Stimulated activated CD8-positive, alpha-beta memory T cell treated with anti-CD3 and anti-CD28 coated beads, Interleukin-2, amount 100 ng/mL, for 48 hours (primary cell): ENCODE data around the gene RARRES2.
"Not testable (repeated sequence)": the region's sequence is repeated elsewhere in the genome, so short reads cannot be mapped to it uniquely, and the experiment has no call there.

Source experiments
- DNase-seq, 2 donors: peaks; one replicate each; pipeline ENCODE4 v3.0.0-alpha.2; 2020; ENCODE audit warnings: low read depth in 2 of 2

The RARRES2 gene

DNA sequence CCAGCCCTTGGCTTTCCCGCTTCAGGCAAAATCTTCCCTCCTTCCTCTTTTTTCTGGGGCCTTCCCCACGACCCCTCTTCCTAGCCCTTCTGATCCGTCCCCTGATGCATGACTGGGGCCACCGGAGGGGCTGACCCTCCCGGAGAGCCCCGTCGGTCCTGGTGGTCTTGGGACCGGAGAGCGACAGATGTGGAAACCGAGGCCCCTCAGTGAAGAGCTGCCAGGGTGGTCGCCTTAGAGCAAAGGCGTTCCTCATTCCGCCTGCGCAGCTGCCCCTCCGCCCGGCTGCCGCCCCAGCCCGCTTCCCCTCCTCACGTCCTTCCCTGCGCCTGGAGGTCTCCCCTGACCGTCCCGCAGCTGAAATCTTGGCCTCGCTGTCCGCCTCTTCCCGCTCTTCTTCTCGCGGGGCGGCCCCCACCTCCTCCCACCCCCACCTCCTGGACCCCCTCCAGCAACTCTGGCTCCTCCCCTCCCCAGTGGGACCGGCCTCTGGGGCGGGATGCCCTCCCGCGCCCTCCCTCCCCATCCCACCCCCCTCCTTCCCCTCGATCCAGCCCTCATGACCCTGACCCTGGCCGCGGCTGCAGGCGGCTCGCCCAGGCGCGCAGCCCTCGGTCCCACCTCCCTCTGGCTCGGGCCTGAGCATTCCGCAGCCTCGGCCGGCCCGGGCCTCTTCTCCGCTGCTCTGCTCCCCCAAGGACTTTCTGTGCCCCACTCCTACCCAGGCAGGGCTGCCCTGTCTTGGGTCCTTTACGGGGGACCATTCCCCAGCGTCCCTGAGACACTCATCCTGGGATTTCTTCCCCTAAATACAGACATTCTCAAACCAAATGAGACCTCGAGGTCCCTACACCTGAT is at the start of gene RARRES2:
Gene RARRES2 (minus strand): TSS at position 367 of the 858 bp plus-strand sequence. CDS start 1,020 bp downstream, outside the sequence.
- no peak for DNase-seq

DNA sequence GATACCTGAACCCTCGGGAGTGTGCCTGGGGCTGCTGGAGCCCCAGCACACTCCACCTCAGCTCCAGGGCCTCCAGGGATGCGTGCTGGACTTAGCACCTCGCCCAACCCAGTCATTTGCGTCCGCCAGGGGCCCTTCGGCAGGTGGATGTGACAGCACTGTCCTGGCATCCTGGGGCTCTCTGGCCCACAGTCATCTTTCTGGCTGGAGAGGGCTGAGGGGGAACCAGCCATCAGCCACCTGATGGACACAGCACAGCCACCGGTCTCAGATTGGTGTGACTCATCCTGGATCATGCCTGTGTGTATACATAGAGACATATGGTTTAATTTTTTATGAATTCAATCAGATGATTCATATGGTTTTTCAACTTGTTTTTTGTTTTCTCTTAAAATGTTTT is 48.8 kb upstream of the RARRES2 start:
- DNase-seq, result no peak

- DNase-seq, result no peak
Measured at GRCh38 chr7:150389532-150389816, 48.0 kb upstream of the RARRES2 start.

DNA sequence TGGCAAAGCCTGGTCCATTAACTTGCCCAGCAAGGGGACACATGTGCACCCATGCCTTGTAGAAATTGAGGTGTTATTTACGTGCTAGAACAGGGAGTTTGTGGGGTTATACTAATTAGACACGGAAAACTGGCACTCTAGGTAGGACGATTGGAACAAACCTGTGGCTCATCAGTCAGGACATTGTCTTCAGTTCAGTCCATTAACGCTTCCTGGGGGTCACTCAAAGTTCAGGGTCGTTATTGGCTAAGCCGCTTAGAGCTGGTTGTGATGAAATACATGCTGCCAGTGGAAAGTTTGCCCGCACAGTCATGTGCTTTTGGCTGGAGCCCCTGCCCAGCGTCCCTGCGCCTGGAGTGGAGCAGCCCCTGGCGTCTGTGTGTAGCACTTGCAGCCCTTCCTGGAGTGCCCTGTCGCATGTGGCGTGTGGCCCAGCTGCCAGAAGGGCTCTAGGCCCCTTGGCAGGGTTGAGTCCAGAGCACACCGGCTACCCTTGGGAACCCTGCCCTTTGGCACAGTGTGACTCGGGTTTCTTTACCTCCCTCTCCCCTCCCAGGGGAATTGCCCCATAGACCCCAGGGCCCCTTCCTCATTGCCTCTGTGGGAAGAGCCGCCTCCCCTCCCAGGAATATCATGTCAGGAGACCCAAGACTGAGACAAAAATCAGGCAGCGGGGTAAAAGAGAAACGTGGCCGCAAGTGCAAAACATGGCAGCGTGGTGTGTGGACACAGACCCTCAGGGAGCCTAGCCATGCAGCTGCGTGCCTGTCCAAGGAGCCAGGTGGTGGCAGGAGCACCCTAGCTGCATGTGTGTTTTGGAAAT is 47.5 kb upstream of the RARRES2 start:
- DNase-seq, result no peak

DNA sequence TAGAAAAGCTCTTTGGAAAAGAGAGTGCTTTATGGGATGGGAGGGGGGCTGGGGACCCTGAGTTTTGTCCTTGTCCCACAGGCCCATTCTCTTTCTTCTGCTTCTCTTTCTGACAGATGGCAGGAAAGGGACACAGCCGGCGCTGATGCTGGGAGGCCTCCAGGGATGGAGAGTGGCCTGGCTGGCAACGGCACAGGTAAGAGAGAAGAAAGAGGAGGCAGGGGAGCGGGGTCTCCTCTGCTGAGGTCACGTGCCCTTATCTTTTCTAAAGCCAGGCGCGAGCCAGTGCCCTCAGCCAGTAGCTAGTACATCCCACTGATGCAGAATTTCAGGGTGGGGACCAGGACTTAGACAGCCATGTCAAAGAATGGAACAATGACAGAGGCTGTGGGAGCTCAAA is 46.9 kb upstream of the RARRES2 start:
- no peak for DNase-seq

GRCh38 chr7:150385884-150386283 is 44.5 kb upstream of the RARRES2 start:
- not testable (repeated sequence) for DNase-seq

DNA sequence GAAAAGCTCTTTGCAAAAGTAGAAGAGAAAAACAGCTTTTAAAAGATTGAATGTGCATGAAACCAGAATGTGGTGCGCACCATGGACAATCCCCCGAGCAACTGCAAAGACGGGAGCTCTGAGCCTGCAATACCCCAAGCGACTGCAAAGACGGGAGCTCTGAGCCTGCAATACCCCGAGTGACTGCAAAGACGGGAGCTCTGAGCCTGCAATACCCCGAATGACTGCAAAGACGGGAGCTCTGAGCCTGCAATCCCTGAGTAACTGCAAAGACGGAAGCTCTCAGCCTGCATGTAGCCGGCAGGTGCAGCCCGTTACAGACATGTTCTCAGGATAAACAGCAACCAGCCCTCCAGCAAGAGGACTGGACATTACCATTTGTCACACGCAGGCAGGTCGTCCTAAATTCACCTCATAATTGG is 43.9 kb upstream of the RARRES2 start:
- DNase-seq, result no peak

DNA sequence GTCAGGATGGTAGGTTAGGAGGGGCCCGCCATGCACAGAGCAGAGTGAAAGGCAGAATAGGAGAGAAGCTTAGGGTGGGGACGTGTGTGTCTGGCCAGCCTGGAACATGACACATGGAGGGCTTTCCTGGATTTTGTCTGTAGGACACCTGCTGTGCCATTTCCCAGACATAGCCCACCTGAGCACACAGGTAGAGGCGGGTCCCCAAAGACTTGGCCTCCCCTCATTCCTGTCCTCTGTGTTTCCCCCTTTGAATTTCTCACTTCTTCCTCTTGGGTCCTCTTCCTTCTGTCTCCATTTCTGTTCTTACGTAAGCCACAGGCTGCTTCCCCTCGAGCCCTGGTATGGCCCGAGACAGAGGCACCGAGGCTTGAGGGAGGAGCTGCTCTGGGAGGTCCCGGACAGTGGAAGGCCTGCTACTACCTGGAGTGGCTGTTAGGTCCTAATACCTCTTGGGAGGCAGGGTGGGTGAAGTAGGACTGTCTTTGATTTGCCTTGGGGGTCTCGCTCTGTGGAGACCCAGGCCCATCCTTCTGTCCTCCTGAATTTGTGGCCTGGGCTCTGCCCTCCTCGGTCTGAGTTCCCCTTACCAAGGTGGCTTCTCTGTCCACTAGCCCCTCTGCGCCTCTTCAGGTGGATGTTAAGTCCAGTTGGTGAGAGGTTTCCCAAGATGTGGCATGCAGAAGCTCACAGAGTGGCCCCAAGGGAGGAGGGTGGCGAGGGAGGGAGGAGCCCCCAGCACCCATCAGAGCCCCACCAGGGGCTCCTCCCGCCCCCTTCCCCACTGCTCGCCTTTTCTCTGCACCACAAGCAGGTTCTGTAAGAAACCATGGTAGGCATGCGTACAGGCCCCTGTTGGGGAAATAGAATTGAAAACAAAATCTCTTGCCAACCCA is 43.2 kb upstream of the RARRES2 start:
- DNase-seq, result no peak

DNA sequence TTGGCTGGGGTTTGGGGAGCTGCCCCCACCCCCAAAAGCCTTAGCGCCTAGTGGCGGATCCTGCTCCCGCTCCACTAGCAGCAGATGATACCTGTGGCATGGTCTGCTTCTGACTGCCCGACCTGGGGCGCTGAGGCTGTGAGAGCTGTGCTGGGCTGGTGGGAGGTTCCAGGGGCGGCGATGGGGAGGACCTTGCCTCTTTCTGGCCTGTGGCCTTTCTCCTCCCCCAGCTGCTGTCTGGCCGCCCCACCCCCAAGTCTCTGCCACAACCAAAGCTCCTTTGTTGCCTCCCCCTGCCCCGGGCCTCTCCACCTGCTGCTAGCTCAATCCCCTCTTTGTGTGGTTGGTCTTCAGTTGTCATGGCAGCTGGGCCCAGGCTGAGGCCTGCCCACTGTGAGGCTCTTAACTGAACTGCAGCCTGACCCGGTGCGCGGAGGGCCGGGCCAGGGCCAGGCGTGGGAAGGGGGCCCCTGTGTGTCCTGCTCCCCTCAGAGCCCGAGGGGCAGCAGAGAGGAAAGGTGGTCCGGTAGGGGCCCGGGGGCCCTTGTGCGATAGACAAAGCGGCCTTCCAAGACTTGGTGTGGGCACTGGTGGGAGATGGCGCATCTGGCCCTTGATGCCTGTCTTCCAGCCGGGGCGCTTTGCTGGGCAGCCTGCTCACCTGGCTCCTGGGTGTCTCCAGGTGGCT is 42.4 kb upstream of the RARRES2 start:
- no peak for DNase-seq

DNA sequence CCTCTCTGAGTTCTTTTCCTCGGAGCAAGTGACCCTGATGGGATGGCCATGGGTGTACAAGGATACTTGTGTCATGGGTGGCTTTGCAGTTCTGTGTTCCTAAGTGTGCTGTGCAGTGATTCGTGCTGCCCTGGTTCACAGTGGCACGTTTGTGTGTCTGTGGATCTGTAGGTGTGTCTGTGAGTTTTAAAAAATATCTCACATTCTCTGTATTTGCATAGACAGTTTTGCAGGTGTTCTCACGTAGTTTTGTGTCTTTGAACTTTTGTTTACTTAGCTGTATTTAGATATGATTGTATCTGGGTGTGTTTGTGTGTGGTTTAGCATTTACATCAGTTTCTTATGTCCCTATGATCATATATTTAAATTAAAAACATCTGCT is 41.4 kb upstream of the RARRES2 start:
- DNase-seq, result no peak

GRCh38 chr7:150382123-150382843 is 40.9 kb upstream of the RARRES2 start:
- no peak for DNase-seq

DNA sequence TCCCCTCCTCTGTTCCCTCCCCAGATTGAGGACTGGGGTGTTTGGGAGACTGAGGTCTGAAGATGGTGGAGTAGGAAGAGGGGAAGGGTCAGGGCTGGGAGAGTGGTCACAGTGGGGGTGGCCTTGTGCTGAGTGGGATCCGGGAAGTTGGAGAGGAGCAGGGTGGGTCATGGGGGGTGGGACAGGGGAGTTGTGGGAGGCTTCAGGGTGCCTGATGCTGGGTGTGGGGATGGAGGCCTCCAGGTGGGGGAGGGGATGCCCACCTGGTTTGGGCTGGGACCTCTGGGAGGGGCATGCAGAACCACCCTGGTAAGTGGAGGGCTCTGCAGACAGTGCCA is 40.3 kb upstream of the RARRES2 start:
- no peak for DNase-seq

DNA sequence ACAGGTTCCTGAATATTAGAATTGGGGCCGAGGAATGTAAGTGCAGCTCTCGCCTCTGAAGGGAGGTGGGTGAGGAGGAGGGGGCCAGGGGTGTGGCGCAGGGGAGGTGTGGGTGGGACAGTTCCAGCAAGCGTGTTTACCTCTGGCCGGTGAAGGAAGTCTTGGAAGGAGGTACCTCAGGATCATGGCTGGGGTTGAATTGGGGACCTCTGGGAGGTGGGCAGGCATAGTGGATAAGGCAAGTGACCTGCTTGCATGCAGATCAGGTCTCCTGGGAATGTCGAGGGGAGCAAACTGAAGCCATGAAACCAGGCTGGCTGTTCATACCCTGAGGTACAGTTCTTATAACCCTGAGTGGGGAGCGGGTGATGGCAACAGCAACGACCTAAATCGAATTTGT is 39.7 kb upstream of the RARRES2 start:
- DNase-seq, result no peak

DNA sequence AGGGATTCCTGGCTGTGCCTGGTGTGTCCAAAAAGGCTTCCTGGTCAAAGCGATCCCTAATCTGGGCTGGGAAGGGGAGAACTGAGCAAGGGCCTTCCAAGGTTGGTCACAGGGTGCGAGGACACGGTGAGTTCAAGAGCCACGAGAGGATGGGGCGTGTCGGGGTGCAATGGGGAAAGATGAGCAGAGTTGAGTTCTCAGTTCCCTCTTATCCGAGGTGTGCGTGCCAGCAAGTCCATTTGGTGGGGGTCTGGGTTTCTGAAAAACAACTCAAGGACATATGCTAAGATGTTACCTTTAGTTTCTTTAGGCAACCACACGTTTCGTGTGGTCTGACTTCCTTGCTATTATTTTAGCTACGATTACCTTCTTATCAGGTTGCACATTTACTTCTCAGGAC is 39.0 kb upstream of the RARRES2 start:
- no peak for DNase-seq

- no peak for DNase-seq
Measured at GRCh38 chr7:150379441-150380379, 38.3 kb upstream of the RARRES2 start.

GRCh38 chr7:150378853-150379440 is 37.5 kb upstream of the RARRES2 start, which contains the start of gene ZNF775:
Gene ZNF775, plus strand, starts transcription at chr7:150379330. Its CDS starts 9,141 bp downstream, at chr7:150388471.
- DNase-seq, result peak; percentile 87 to 91

DNA sequence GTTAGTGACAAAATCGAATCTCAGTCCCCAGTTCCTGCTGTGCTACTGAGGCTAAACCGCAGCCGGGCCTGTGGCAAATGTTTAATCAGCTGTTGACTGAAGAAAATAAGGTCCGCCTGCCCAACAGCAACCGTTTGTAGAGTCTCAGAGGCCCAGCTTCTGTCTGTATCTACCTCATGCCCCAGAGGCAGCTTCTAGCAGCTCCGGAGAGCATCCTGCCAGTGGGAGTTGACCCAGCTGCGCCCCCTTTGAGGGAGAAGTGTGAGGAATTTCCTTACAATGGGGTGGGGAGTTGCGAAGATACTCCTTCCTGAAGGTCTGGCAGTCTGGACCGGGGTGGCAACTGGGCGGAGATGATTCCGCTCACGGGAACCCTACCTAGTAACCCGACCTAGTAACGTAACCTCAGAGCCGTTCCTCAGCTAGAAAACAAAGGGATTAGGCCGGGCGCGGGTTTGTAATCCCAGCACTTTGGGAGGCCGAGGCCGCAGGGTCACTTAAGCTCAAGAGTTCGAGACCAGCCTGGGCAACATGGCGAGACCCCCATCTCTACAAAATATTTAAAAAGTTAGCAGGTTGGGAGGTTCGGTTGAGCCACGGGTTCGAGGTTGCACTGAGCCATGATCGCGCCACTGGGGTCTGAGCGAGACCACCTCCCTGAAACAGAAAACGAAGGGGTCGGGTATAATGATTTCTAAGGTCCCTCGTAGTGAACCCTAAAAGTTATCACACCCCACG is 36.9 kb upstream of the RARRES2 start:
- peak; percentile 15 to 20 for DNase-seq

DNA sequence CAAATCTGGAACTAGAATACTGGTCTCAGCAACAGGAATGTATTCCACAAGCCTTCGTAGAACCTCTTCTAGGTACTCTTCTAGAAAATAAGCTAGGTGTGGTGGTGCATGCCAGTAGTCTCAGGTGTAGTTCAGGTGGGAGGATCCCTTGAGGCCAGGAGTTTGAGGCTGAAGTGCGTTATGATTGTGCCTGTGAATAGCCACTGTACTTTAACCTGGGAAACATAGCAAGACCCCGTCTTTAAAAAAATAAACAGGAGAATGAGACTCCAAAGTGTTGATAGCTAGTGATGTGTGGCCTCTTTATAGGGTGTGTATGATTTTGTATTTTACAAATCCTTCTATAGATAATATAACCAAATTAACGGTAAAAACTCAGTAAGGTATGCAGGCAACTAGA is 36.2 kb upstream of the RARRES2 start:
- DNase-seq, result no peak

GRCh38 chr7:150377196-150377595 is 35.8 kb upstream of the RARRES2 start:
- DNase-seq, result no peak
